Activated CD8-positive, alpha-beta memory T cell treated with anti-CD3 and anti-CD28 coated beads, Interleukin-2, amount 10 ng/mL, durations not matched to agents 7 days and 5 days (primary cell): ENCODE results near the gene DYRK1A. TPM values are rescaled to one million over a fixed set of nuclear protein-coding genes. Genes with fewer than 3 reads are reported as not detected.

Experiments used
- ATAC-seq: fragments of 150-1000 bp; cut with Tn5 transposase; one replicate; pipeline ENCODE4 v1.10.0; 2021; ENCODE audit warnings: moderate library complexity
- CTCF ChIA-PET: fragments of 350-600 bp; sonication (Branson Sonifier 250); formaldehyde crosslinking; loops from one replicate; lab custom pipeline; 2021; ENCODE audit warnings: antibody characterized with exemption; lab: Charles Lee
- DNase-seq: peaks from one replicate; pipeline ENCODE4 v3.0.0-alpha.2; 2020
- H3K27ac Mint-ChIP-seq: one replicate; pipeline ENCODE4 v1.8.0; 2021; ENCODE audit warnings: mild to moderate bottlenecking, mixed read lengths
- H3K27me3 Mint-ChIP-seq: one replicate; pipeline ENCODE4 v1.8.0; 2021; ENCODE audit warnings: mixed read lengths
- H3K36me3 Mint-ChIP-seq: one replicate; pipeline ENCODE4 v1.8.0; 2021; ENCODE audit warnings: mild to moderate bottlenecking, mixed read lengths
- H3K4me1 Mint-ChIP-seq: one replicate; pipeline ENCODE4 v1.8.0; 2021; ENCODE audit warnings: mixed read lengths
- H3K4me3 Mint-ChIP-seq: one replicate; pipeline ENCODE4 v1.8.0; 2021; ENCODE audit warnings: mild to moderate bottlenecking, moderate library complexity, mixed read lengths
- H3K9me3 Mint-ChIP-seq: one replicate; pipeline ENCODE4 v1.8.0; 2022; ENCODE audit warnings: low read depth, mixed read lengths
- total RNA-seq, 2 experiments: library from RNA; stranded (reverse); gene quantifications; one replicate each; pipeline ENCODE4 v1.2.3, GENCODE V29; 2021

Gene DYRK1A
- total RNA-seq, 2 experiments from 2014 or later = 75.7 to 83.3 TPM

DNA sequence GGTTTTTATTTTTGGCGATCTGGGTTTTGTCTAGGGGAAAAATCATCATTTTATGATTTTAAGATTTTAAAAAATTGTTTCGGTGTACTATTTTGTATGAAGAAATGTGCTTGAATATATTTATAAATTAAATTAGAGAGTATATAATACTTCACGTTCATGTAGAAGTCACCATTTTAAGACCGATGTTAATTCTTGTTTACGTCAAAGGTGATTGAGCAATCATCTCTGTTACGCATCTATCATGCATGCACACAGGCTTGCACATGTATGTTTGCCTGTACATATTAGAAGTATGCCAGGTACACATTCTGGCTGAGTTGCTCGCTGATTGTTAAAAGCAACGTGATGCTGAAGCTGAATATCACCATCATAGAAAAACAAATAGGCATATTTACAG, 54.7 kb downstream of the DYRK1A start:
- no peaks in the 10 kb centered on the region for H3K9me3 Mint-ChIP-seq
- peaks cover 41% of the 10 kb centered on the region for H3K36me3 Mint-ChIP-seq
- H3K27ac Mint-ChIP-seq = no peak overlapping the region
- H3K4me1 Mint-ChIP-seq = peaks cover 30% of the 10 kb centered on the region
- no peak for DNase-seq
- no peak for ATAC-seq
- no peak overlapping the region for H3K4me3 Mint-ChIP-seq
- H3K27me3 Mint-ChIP-seq = no peaks in the 10 kb centered on the region
- CTCF ChIA-PET = no interaction called here

DNA sequence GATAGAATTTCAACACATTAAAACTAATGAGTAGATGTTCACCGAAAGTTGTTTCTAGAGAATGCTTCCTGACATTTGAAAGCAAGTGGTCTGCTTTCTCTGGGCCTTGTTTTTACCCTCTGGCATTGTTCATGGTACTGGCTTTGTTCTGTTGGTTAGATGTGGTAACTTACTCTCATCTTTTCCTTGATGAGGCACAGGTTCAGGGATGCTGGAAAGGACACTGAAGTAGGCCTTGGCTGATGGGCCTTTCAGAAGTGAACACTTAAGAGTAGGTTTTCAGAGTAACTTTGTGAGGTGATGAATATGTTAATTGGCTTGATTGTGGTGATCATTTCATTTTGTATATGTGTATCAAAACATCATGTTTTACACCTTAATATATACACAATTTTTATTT, 55.8 kb downstream of the DYRK1A start:
- DNase-seq (no peak), ATAC-seq (no peak)
- Mint-ChIP-seq H3K4me1 (peaks cover 28% of the 10 kb centered on the region), H3K27me3 (no peaks in the 10 kb centered on the region), H3K27ac (no peak overlapping the region), H3K9me3 (no peaks in the 10 kb centered on the region), H3K36me3 (peaks cover 44% of the 10 kb centered on the region), H3K4me3 (no peak overlapping the region)
- CTCF ChIA-PET = no interaction called here

DNA sequence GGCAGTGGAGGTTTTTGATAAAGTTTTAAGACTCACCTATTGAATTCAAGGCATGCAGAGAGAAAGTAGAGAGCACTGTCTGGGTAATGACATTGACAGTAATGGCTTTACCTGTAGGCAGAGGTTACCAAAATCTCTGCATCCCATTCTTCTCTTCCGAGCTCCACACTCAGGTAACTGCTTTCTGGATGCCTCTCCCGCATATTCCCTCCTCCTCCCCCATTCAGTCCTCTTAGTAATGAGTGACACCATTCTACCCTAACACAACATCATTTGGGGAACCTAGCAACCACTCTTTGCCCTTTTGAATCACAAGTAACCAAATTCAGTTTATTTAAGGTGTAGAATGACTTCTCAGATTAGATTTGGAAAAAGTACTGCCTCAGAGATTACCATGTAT, 56.5 kb downstream of the DYRK1A start:
- H3K27me3 Mint-ChIP-seq = no peaks in the 10 kb centered on the region
- ATAC-seq (no peak), DNase-seq (no peak)
- CTCF ChIA-PET = interaction anchor here (0.6 kb wide), 1 partner anchor 124 kb away, joined by 4 read pairs; no protein-coding TSS in a partner anchor
- H3K4me3 Mint-ChIP-seq = no peak overlapping the region
- H3K27ac Mint-ChIP-seq = no peak overlapping the region
- H3K9me3 Mint-ChIP-seq = no peaks in the 10 kb centered on the region
- H3K36me3 Mint-ChIP-seq = peaks cover 46% of the 10 kb centered on the region
- peaks cover 21% of the 10 kb centered on the region for H3K4me1 Mint-ChIP-seq

DNA sequence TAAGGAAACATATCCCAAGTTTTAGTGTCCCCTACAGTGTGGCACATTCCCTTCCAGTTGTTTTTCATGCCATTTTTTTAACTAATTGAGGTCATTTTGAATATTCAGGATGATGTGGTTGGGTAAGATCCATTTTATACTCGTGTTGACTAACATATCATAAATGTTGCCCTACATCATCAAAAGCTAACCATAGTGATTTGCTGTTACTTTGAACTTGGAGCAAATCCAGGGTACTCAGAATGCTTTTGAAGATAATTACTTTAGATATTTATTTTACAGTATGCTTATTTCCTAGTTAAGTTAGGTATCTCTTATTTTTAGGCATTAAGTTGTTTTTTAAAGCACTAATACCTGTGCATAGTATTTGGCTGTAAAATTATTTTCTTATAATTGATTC, 57.8 kb downstream of the DYRK1A start:
- Mint-ChIP-seq H3K4me3 (no peak overlapping the region), H3K27me3 (no peaks in the 10 kb centered on the region), H3K4me1 (peaks cover 13% of the 10 kb centered on the region), H3K27ac (no peak overlapping the region), H3K9me3 (no peaks in the 10 kb centered on the region), H3K36me3 (peaks cover 52% of the 10 kb centered on the region)
- ATAC-seq (no peak), DNase-seq (no peak)
- CTCF ChIA-PET = interaction anchor here (0.7 kb wide), 1 partner anchor 31 kb away, joined by 3 read pairs; no protein-coding TSS in a partner anchor

DNA sequence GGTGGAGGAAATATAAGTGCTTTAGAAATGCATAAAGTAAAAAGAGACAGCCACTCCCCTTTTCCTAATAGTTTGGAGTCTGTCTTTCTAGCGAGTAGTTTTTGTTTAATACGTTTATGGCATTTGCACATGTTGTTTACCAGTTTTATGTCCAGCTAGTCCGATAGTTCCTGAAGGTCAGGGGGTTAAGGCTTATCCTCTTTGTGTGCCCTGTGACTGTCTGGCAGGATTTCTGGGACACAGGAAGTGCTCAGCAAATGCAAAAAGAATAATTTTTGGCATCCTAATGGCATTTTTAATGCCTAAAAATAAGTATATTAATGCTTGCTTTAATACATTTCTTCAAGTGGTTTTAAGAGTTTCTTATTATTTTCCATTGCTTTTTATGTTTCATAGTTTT, 58.4 kb downstream of the DYRK1A start:
- H3K27me3 Mint-ChIP-seq = no peaks in the 10 kb centered on the region
- peaks cover 51% of the 10 kb centered on the region for H3K36me3 Mint-ChIP-seq
- ATAC-seq (no peak), DNase-seq (no peak)
- H3K9me3 Mint-ChIP-seq = no peaks in the 10 kb centered on the region
- H3K4me1 Mint-ChIP-seq = peaks cover 11% of the 10 kb centered on the region
- CTCF ChIA-PET = interaction anchor here (0.7 kb wide), 1 partner anchor 30 kb away, joined by 3 read pairs; no protein-coding TSS in a partner anchor
- no peak overlapping the region for H3K4me3 Mint-ChIP-seq
- H3K27ac Mint-ChIP-seq = no peak overlapping the region

DNA sequence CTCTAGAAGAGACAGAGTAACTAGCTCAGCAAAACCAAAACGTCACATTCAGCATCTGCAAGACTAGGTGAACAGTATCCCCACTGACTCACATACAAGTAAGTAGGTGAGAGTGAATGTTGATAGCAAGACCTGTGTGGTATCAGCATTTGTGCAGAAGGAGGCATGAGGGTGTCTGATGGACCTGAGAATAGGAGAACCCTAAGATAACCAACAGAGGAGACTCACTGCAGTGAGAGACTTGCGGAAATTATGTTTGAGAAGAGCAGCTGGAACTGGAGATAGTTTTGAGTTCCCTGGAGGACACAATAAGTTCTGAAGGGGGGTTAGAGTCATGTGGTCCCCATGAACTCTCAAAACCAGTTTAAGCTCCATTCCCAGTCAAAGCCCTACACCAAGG, 59.1 kb downstream of the DYRK1A start:
- Mint-ChIP-seq H3K36me3 (peaks cover 52% of the 10 kb centered on the region), H3K27ac (no peak overlapping the region), H3K27me3 (no peaks in the 10 kb centered on the region), H3K4me1 (peaks cover 13% of the 10 kb centered on the region), H3K9me3 (no peaks in the 10 kb centered on the region), H3K4me3 (no peak overlapping the region)
- DNase-seq (no peak), ATAC-seq (no peak)
- CTCF ChIA-PET = no interaction called here

DNA sequence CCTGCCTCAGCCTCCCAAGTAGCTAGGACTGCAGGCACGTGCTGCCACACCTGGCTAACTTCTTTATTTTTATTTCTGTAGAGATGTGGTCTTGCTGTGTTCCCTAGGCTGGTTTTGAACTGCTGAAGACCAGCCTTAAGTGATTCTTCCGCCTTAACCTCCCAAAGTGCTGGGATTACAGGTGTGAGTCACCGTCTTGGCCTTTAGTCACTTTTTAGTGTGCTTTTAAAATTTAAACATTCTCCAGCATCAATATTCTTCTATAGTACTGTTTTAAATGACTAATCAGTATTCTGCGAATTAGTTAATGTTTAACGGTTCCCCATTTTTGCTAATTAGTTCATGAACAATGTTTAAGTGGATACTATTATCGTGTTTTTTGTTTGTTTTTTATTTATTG, 60.6 kb downstream of the DYRK1A start:
- Mint-ChIP-seq H3K4me1 (peaks cover 19% of the 10 kb centered on the region), H3K4me3 (no peak overlapping the region), H3K27me3 (no peaks in the 10 kb centered on the region), H3K9me3 (no peaks in the 10 kb centered on the region), H3K27ac (no peak overlapping the region), H3K36me3 (peaks cover 54% of the 10 kb centered on the region)
- CTCF ChIA-PET = interaction anchor here (0.8 to 1.2 kb wide), 2 partner anchors 11 to 77 kb away, joined by 3 to 4 read pairs; no protein-coding TSS in a partner anchor
- ATAC-seq (no peak), DNase-seq (no peak)

DNA sequence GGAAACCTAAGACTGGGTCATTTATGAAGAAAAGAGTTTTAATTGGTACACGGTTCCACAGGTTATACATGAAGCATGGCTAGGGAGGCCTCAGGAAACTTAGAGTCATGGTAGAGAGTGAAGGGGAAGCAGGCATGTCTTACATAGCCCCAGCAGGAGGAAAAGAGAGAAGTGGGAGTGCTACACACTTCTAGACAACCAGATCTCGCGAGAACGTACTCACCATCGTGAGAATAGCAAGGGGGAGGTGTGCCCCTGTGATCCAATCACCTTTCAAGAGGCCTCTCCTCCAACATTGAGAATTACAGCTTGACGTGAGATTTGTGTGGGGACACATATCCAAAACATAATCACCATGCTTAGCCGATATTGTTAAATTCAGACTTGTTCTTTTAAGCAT, 62.8 kb downstream of the DYRK1A start:
- CTCF ChIA-PET = no interaction called here
- peaks cover 52% of the 10 kb centered on the region for H3K36me3 Mint-ChIP-seq

DNA sequence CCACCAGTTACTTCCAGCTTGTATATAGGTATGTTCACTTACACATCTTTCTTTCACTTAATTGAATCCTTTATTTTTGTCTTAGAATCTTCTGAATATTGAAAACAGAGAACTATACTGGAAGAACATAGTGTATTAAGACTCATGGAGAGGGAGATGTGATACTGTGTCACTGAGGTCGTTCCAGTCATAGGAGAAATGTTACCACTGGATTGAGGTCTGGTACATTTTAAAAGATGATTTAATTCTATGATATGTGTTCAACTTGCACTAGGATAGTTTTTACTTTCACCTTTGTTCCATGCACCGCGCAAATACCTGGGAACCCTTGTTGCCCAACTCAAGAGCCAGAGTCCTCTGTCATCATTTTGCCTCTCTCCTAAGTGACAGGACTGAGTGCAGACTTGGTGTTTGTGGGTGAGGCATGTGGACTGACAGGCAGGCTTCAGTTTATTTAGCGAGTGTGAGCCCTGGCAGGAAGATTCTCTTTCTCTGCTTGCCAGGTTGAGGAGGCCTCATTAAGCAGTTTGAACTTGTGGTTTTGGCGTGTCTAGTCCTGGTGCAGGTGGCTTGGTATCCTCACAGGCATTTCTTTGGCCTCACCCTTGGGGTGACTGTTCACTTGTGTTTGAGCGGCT, 63.7 kb downstream of the DYRK1A start:
- H3K9me3 Mint-ChIP-seq = no peaks in the 10 kb centered on the region
- no peaks in the 10 kb centered on the region for H3K27me3 Mint-ChIP-seq
- DNase-seq (no peak), ATAC-seq (no peak)
- CTCF ChIA-PET = interaction anchor here (0.8 kb wide), 1 partner anchor 33 kb away, joined by 3 read pairs; no protein-coding TSS in a partner anchor
- no peak overlapping the region for H3K4me3 Mint-ChIP-seq
- H3K36me3 Mint-ChIP-seq = peaks cover 52% of the 10 kb centered on the region
- no peak overlapping the region for H3K27ac Mint-ChIP-seq
- H3K4me1 Mint-ChIP-seq = peaks cover 21% of the 10 kb centered on the region

More for the DNA sequence above, 62.8 kb downstream of the DYRK1A start:
- no peak for DNase-seq
- no peaks in the 10 kb centered on the region for H3K9me3 Mint-ChIP-seq
- H3K4me1 Mint-ChIP-seq = peaks cover 21% of the 10 kb centered on the region
- ATAC-seq = no peak
- no peak overlapping the region for H3K4me3 Mint-ChIP-seq
- H3K27ac Mint-ChIP-seq = no peak overlapping the region
- no peaks in the 10 kb centered on the region for H3K27me3 Mint-ChIP-seq

DNA sequence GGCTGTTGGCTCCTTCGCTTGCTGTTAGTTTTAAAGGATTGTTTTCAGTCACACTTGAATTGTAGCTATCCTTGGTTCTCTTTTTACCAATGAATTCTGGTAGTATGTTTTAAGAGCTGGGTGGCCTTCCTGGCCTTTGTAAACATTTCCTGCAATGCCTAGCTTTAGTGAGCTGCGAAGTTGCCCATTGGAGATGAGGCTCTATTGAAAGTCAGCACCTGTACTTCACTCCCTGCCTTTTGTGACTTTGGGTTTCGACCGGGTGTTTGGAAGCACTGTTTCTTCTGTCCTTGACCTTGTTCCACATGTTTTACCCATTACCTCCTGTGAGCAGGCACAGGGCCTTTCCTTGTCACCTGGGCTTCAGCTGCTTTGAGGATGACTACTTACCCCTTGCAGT, 64.7 kb downstream of the DYRK1A start:
- ATAC-seq (no peak), DNase-seq (no peak)
- Mint-ChIP-seq H3K27me3 (no peaks in the 10 kb centered on the region), H3K4me3 (no peak overlapping the region), H3K9me3 (no peaks in the 10 kb centered on the region), H3K4me1 (peaks cover 21% of the 10 kb centered on the region), H3K36me3 (peaks cover 44% of the 10 kb centered on the region), H3K27ac (no peak overlapping the region)
- CTCF ChIA-PET = interaction anchor here (0.6 to 1.0 kb wide), 2 partner anchors 44 to 62 kb away, joined by 3 to 4 read pairs; no protein-coding TSS in a partner anchor

DNA sequence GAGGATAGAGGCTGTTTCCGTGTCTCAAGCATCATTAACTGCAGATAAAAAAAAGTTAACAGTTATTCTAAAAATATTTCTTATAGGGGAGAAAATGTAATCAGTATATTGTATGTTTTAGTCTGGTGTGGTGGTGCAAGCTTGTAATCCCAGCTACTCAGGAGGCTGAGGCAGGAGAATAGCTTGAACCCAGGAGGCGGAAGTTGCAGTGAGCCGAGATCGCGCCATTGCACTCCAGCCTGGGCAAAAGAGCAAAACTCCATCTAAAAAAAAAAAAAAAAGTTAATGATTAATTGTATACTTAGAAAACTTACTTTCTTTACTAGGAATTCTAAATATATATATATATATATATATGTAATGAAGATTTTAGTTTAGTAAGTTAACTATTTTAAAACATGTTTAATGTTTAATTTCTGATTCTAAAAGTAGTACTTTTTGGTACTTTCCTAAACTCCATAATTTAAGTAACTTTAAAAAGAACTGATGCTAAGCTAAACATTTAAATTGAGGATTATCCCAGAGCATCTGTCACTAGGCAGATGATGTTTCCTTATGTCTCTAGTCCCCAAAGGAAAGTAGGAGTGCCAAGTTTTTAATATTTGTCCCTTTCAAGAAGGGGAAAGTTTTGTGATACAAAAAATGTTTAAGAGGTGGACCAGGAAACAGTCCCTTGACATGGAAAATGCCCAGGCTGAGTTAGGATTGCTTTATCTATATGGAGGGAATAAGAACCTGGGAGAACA, 66.3 kb downstream of the DYRK1A start:
- Mint-ChIP-seq H3K4me1 (peaks cover 22% of the 10 kb centered on the region), H3K4me3 (no peak overlapping the region), H3K36me3 (peaks cover 40% of the 10 kb centered on the region), H3K27ac (no peak overlapping the region), H3K27me3 (no peaks in the 10 kb centered on the region), H3K9me3 (no peaks in the 10 kb centered on the region)
- ATAC-seq = no peak
- CTCF ChIA-PET = interaction anchor here (1.2 kb wide), 1 partner anchor 131 kb away, joined by 3 read pairs; no protein-coding TSS in a partner anchor
- no peak for DNase-seq

DNA sequence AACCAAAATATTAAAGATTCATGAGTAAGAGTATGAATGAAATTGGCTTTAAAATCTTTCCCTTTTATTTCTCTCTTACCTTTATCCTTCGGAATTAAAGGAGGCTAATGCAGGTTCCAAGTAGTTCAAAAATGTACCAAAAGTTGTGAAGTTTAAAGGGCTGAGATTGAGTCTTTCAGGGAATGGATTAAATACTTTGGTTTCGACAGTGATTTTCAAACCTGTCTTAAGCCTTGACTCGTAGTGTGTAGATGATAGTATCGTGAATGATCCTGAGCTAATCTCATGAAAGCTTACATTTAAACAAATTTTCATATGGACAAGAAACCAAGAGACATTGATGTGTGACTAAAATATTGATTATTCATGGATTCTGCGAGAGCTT, 66.9 kb downstream of the DYRK1A start:
- DNase-seq (no peak), ATAC-seq (no peak)
- CTCF ChIA-PET = interaction anchor here (1.2 kb wide), 1 partner anchor 130 kb away, joined by 3 read pairs; no protein-coding TSS in a partner anchor
- Mint-ChIP-seq H3K4me3 (no peak overlapping the region), H3K27me3 (no peaks in the 10 kb centered on the region), H3K4me1 (peaks cover 23% of the 10 kb centered on the region), H3K9me3 (no peaks in the 10 kb centered on the region), H3K36me3 (peaks cover 36% of the 10 kb centered on the region), H3K27ac (no peak overlapping the region)

DNA sequence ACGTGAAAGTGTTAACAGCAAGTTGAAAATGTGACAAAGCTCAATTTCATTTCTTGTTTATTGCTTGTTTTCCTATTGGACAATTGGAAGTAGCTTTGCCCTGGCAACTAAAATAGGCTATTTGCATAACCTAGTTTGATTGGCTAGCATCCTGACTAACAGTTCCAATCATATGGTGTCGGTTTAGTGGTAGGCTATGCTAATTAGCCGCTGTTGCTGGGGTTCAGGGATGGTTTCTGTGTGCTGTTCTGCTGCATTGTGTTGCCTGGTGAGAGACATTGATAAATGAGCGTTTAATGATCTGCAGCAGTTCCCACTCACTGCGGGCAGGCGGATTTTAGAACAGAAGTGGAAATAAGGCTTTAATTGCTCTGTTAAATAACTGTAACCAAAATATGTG, 68.5 kb downstream of the DYRK1A start:
- Mint-ChIP-seq H3K27ac (no peak overlapping the region), H3K36me3 (peaks cover 33% of the 10 kb centered on the region), H3K27me3 (no peaks in the 10 kb centered on the region), H3K4me3 (no peak overlapping the region), H3K4me1 (peaks cover 18% of the 10 kb centered on the region), H3K9me3 (no peaks in the 10 kb centered on the region)
- DNase-seq (peak; percentile 64), ATAC-seq (peak; percentile 98)
- CTCF ChIA-PET = interaction anchor here (1.2 kb wide), 1 partner anchor 128 kb away, joined by 3 read pairs; no protein-coding TSS in a partner anchor
